SK-N-SH treated with all-trans-retinoic acid at 6 μM for 48 hours (cell line): ENCODE measurements around the gene COPS2.

Experiments used
- ATAC-seq: fragments of 200-7000 bp; cut with Tn5 transposase; 3 replicates; pipeline ENCODE4 v1.9.1; 2020; ENCODE audit warnings: mild to moderate bottlenecking, moderate library complexity
- ARNTL ChIP-seq: fragments of 450-650 bp; formaldehyde crosslinking; IDR thresholded peaks from 2 replicates; pipeline ENCODE4 v1.5.0; 2020; ENCODE audit warnings: low read depth, mild to moderate bottlenecking, moderate library complexity, borderline replicate concordance
- BACH2 ChIP-seq: fragments of 250-450 bp; sonication (Bioruptor Pico); IDR thresholded peaks from 2 replicates; pipeline ENCODE4 v1.9.0; 2021; ENCODE audit warnings: mild to moderate bottlenecking, borderline replicate concordance
- CSDC2 ChIP-seq: fragments of 250-450 bp; sonication (Bioruptor Pico); IDR thresholded peaks from 2 replicates; pipeline ENCODE4 v1.5.0; 2020; ENCODE audit warnings: mild to moderate bottlenecking, moderate library complexity
- CSRNP3 ChIP-seq: fragments of 250-450 bp; sonication (Bioruptor Pico); IDR thresholded peaks from 2 replicates; pipeline ENCODE4 v1.5.1; 2021; ENCODE audit warnings: mild to moderate bottlenecking, moderate library complexity
- ESRRG ChIP-seq: fragments of 250-450 bp; sonication (Bioruptor Pico); IDR thresholded peaks from 2 replicates; pipeline ENCODE4 v1.6.1; 2021; ENCODE audit warnings: mild to moderate bottlenecking
- GLIS3 ChIP-seq: fragments of 250-450 bp; sonication (Bioruptor Pico); IDR thresholded peaks from 2 replicates; pipeline ENCODE4 v1.5.0; 2020; ENCODE audit warnings: mild to moderate bottlenecking, moderate library complexity
- POU6F1 ChIP-seq: fragments of 250-450 bp; sonication (Bioruptor Pico); IDR thresholded peaks from 2 replicates; pipeline ENCODE4 v1.8.0; 2021; ENCODE audit warnings: low read depth, mild to moderate bottlenecking, moderate library complexity, borderline replicate concordance
- PPARA ChIP-seq: fragments of 250-450 bp; sonication (Bioruptor Pico); IDR thresholded peaks from 2 replicates; pipeline ENCODE4 v1.5.0; 2020; ENCODE audit warnings: mild to moderate bottlenecking, borderline replicate concordance
- SNAI2 ChIP-seq: fragments of 250-450 bp; sonication (Bioruptor Pico); IDR thresholded peaks from 2 replicates; pipeline ENCODE4 v1.5.0; 2020; ENCODE audit warnings: mild to moderate bottlenecking, moderate library complexity
- TCF4 ChIP-seq: fragments of 250-450 bp; sonication (Bioruptor Pico); IDR thresholded peaks from 2 replicates; pipeline ENCODE4 v1.8.0; 2021; ENCODE audit warnings: mild to moderate bottlenecking, moderate library complexity, borderline replicate concordance
- TF ChIP-seq, protein P1 (sequence below): fragments of 250-450 bp; sonication (Bioruptor Pico); IDR thresholded peaks from 2 replicates; pipeline ENCODE4 v1.5.1; 2020; ENCODE audit warnings: low read depth, mild to moderate bottlenecking, moderate library complexity
- TF ChIP-seq, protein P2 (sequence below): fragments of 250-450 bp; sonication (Bioruptor Pico); IDR thresholded peaks from 2 replicates; pipeline ENCODE4 v1.5.0; 2020; ENCODE audit warnings: mild to moderate bottlenecking, moderate library complexity
- TF ChIP-seq, protein P3 (sequence below): fragments of 250-450 bp; sonication (Bioruptor Pico); IDR thresholded peaks from 2 replicates; pipeline ENCODE4 v1.8.0; 2020; ENCODE audit warnings: mild to moderate bottlenecking, moderate library complexity, borderline replicate concordance

COPS2 gene

GRCh38 chr15:49182128-49182527 lies 26.7 kb upstream of the COPS2 start:
- TF ChIP-seq GLIS3 (CRISPR knock-in tag) (no peak), ESRRG (no peak), CSRNP3 (CRISPR knock-in tag) (no peak)
- TF ChIP-seq, protein P1, sequence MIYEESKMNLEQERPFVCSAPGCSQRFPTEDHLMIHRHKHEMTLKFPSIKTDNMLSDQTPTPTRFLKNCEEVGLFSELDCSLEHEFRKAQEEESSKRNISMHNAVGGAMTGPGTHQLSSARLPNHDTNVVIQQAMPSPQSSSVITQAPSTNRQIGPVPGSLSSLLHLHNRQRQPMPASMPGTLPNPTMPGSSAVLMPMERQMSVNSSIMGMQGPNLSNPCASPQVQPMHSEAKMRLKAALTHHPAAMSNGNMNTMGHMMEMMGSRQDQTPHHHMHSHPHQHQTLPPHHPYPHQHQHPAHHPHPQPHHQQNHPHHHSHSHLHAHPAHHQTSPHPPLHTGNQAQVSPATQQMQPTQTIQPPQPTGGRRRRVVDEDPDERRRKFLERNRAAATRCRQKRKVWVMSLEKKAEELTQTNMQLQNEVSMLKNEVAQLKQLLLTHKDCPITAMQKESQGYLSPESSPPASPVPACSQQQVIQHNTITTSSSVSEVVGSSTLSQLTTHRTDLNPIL, result no peak

DNA sequence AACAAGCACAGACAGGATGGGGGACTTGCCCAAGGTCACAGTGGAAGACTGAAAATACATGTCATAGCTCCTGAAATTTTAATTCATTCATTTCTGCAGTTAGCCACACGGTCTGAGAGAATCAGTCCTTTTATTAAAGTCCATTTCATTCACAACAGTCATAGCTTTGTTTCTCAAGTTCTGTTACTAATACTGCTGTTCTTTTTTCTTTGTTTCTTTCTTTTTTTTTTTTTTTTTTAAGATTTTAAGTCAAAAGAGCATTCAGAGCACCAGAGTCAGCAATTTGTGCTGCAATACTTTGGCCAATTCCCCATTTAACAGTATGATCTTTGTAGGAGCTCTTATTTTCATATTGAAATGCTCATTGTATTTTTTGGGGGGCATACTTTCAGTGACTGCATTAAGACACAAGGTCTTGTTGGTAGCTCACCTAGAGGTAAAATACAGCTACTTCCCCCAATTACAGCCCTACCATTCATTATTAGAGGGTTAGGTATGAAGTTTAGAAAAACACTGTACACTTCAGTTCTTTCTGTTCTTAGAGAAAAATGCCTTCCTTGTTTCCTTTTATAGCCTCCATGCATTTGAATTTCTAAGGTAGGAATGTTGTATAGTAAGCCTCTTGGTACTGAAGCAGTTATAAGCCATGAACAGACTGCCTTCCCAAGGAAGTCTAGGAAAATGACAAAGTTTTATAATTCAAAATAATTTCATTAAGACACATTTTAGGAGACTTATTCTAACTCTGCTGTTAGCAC lies 24.2 kb upstream of the COPS2 start:
- no peak for ATAC-seq
- no peak for TF ChIP-seq GLIS3 (CRISPR knock-in tag)
- no peak for TF ChIP-seq CSDC2 (CRISPR knock-in tag)
- TF ChIP-seq, protein P1, result no peak
- TF ChIP-seq, protein P2, sequence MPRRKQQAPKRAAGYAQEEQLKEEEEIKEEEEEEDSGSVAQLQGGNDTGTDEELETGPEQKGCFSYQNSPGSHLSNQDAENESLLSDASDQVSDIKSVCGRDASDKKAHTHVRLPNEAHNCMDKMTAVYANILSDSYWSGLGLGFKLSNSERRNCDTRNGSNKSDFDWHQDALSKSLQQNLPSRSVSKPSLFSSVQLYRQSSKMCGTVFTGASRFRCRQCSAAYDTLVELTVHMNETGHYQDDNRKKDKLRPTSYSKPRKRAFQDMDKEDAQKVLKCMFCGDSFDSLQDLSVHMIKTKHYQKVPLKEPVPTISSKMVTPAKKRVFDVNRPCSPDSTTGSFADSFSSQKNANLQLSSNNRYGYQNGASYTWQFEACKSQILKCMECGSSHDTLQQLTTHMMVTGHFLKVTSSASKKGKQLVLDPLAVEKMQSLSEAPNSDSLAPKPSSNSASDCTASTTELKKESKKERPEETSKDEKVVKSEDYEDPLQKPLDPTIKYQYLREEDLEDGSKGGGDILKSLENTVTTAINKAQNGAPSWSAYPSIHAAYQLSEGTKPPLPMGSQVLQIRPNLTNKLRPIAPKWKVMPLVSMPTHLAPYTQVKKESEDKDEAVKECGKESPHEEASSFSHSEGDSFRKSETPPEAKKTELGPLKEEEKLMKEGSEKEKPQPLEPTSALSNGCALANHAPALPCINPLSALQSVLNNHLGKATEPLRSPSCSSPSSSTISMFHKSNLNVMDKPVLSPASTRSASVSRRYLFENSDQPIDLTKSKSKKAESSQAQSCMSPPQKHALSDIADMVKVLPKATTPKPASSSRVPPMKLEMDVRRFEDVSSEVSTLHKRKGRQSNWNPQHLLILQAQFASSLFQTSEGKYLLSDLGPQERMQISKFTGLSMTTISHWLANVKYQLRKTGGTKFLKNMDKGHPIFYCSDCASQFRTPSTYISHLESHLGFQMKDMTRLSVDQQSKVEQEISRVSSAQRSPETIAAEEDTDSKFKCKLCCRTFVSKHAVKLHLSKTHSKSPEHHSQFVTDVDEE (CRISPR knock-in tag), result no peak
- no peak for TF ChIP-seq CSRNP3 (CRISPR knock-in tag)
- TF ChIP-seq TCF4 (CRISPR knock-in tag), result no peak
- TF ChIP-seq, protein P3, sequence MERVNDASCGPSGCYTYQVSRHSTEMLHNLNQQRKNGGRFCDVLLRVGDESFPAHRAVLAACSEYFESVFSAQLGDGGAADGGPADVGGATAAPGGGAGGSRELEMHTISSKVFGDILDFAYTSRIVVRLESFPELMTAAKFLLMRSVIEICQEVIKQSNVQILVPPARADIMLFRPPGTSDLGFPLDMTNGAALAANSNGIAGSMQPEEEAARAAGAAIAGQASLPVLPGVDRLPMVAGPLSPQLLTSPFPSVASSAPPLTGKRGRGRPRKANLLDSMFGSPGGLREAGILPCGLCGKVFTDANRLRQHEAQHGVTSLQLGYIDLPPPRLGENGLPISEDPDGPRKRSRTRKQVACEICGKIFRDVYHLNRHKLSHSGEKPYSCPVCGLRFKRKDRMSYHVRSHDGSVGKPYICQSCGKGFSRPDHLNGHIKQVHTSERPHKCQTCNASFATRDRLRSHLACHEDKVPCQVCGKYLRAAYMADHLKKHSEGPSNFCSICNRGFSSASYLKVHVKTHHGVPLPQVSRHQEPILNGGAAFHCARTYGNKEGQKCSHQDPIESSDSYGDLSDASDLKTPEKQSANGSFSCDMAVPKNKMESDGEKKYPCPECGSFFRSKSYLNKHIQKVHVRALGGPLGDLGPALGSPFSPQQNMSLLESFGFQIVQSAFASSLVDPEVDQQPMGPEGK (CRISPR knock-in tag), result no peak
- TF ChIP-seq PPARA (CRISPR knock-in tag), result no peak
- TF ChIP-seq POU6F1 (CRISPR knock-in tag), result no peak
- no peak for TF ChIP-seq ARNTL

More at GRCh38 chr15:49182128-49182527, 26.7 kb upstream of the COPS2 start:
- no peak for ATAC-seq

DNA sequence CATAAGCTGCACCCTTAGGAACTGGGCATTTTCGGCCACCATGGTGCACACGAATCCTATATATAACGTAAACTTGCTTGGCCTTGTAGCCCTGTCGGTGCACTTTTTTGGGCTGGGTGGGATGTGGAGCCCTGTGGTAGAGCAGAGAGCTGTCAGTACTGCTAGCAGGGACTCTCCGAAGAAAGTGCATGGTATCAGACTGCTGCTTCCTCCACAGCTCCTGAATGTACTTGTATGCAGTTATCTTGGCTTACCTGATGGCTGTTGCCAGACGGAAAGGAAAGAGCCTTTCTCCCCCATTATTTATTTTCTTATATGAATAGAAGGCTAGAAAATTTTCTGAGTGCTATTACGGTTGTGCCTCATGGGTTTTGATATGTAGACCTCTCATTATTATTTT lies 23.1 kb upstream of the COPS2 start:
- ATAC-seq, result no peak
- no peak for TF ChIP-seq SNAI2 (CRISPR knock-in tag)
- TF ChIP-seq, protein P3 (CRISPR knock-in tag), result no peak
- TF ChIP-seq CSRNP3 (CRISPR knock-in tag), result no peak
- no peak for TF ChIP-seq ARNTL
- TF ChIP-seq BACH2 (CRISPR knock-in tag), result no peak
- no peak for TF ChIP-seq POU6F1 (CRISPR knock-in tag)
